ENCODE results near the gene BYSL.
A peak's percentile ranks its signal among the peaks of the same experiment; 100 is the strongest.

BYSL gene

GRCh38 chr6:41920921-41921711, at the start of gene BYSL, which contains the start of gene MED20:
TSS of gene BYSL (plus strand) at chr6:41921499. CDS start at chr6:41921563, 64 bp downstream.
TSS of gene MED20 (minus strand) at chr6:41921139. CDS start at chr6:41921018, 121 bp downstream.
- DNase-seq (peak; percentile 92), ATAC-seq (replicated peaks) (peak; percentile 93 to 95)
- Mint-ChIP-seq H3K36me3 (peaks cover 26 to 40% of the 10 kb centered on the region in 2 donors), H3K4me1 (peaks cover 32 to 49% of the 10 kb centered on the region in 2 donors), H3K27me3 (no peaks in the 10 kb centered on the region), H3K9me3 (no peaks in the 10 kb centered on the region), H3K4me3 (peak within 1 kb of the TSS; percentile 96 to 98), H3K27ac (peak within 1 kb of the TSS; percentile 99)

- Mint-ChIP-seq H3K4me3 (peak overlapping the region in 1 of 2 donors; percentile 11), H3K27me3 (no peaks in the 10 kb centered on the region), H3K9me3 (no peaks in the 10 kb centered on the region), H3K27ac (no peak overlapping the region), H3K36me3 (peaks cover 0 to 9% of the 10 kb centered on the region in 2 donors), H3K4me1 (peaks cover 8 to 29% of the 10 kb centered on the region in 2 donors)
- ATAC-seq (replicated peaks) (peak in 1 of 2 donors; percentile 33), DNase-seq (no peak)
These were observed 49.6 kb upstream of the BYSL start for GRCh38 chr6:41871691-41872090.

- peaks cover 8 to 29% of the 10 kb centered on the region in 2 donors for H3K4me1 Mint-ChIP-seq
- H3K27ac Mint-ChIP-seq = no peak overlapping the region
- ATAC-seq (replicated peaks) = no peak
- H3K4me3 Mint-ChIP-seq = no peak overlapping the region
- no peak for DNase-seq
- H3K36me3 Mint-ChIP-seq = peaks cover 0 to 7% of the 10 kb centered on the region in 2 donors
- H3K9me3 Mint-ChIP-seq = no peaks in the 10 kb centered on the region
- H3K27me3 Mint-ChIP-seq = no peaks in the 10 kb centered on the region
These were observed 49.2 kb upstream of the BYSL start for GRCh38 chr6:41872147-41872546.

GRCh38 chr6:41874741-41875140, 46.6 kb upstream of the BYSL start:
- H3K27ac Mint-ChIP-seq = no peak overlapping the region
- no peaks in the 10 kb centered on the region for H3K27me3 Mint-ChIP-seq
- H3K36me3 Mint-ChIP-seq = no peaks in the 10 kb centered on the region
- H3K9me3 Mint-ChIP-seq = no peaks in the 10 kb centered on the region
- peaks cover 6 to 22% of the 10 kb centered on the region in 2 donors for H3K4me1 Mint-ChIP-seq
- DNase-seq (no peak), ATAC-seq (replicated peaks) (no peak)
- H3K4me3 Mint-ChIP-seq = no peak overlapping the region

- DNase-seq (no peak), ATAC-seq (replicated peaks) (no peak)
- Mint-ChIP-seq H3K4me3 (no peak overlapping the region), H3K9me3 (no peaks in the 10 kb centered on the region), H3K4me1 (peaks cover 6 to 12% of the 10 kb centered on the region in 2 donors), H3K27ac (no peak overlapping the region), H3K36me3 (no peaks in the 10 kb centered on the region), H3K27me3 (no peaks in the 10 kb centered on the region)
These were observed 44.1 kb upstream of the BYSL start for GRCh38 chr6:41877051-41877680.

- DNase-seq (no peak), ATAC-seq (replicated peaks) (no peak)
- Mint-ChIP-seq H3K36me3 (no peaks in the 10 kb centered on the region), H3K9me3 (no peaks in the 10 kb centered on the region), H3K27ac (no peak overlapping the region), H3K4me3 (no peak overlapping the region), H3K27me3 (no peaks in the 10 kb centered on the region), H3K4me1 (peaks cover 4 to 6% of the 10 kb centered on the region in 2 donors)
These were observed 43.1 kb upstream of the BYSL start for GRCh38 chr6:41878246-41878645.

GRCh38 chr6:41878961-41879405, 42.3 kb upstream of the BYSL start:
- Mint-ChIP-seq H3K36me3 (no peaks in the 10 kb centered on the region), H3K27ac (no peak overlapping the region)

GRCh38 chr6:41881506-41881905, 39.8 kb upstream of the BYSL start:
- H3K4me3 Mint-ChIP-seq = no peak overlapping the region

More at GRCh38 chr6:41878961-41879405, 42.3 kb upstream of the BYSL start:
- H3K4me1 Mint-ChIP-seq = peaks cover 4 to 6% of the 10 kb centered on the region in 2 donors
- no peak for ATAC-seq (replicated peaks)
- no peaks in the 10 kb centered on the region for H3K27me3 Mint-ChIP-seq
- DNase-seq = no peak
- no peaks in the 10 kb centered on the region for H3K9me3 Mint-ChIP-seq
- no peak overlapping the region for H3K4me3 Mint-ChIP-seq

GRCh38 chr6:41884957-41885356, 36.3 kb upstream of the BYSL start:
- ATAC-seq (replicated peaks) = no peak
- Mint-ChIP-seq H3K27me3 (no peaks in the 10 kb centered on the region), H3K9me3 (no peaks in the 10 kb centered on the region)

More at GRCh38 chr6:41881506-41881905, 39.8 kb upstream of the BYSL start:
- Mint-ChIP-seq H3K9me3 (no peaks in the 10 kb centered on the region), H3K27ac (no peak overlapping the region), H3K36me3 (no peaks in the 10 kb centered on the region), H3K27me3 (no peaks in the 10 kb centered on the region), H3K4me1 (peaks cover 0 to 1% of the 10 kb centered on the region in 2 donors)
- DNase-seq = no peak
- no peak for ATAC-seq (replicated peaks)

GRCh38 chr6:41885930-41886329, 35.4 kb upstream of the BYSL start:
- Mint-ChIP-seq H3K4me3 (no peak overlapping the region), H3K4me1 (no peaks in the 10 kb centered on the region), H3K9me3 (no peaks in the 10 kb centered on the region), H3K36me3 (no peaks in the 10 kb centered on the region), H3K27ac (no peak overlapping the region), H3K27me3 (no peaks in the 10 kb centered on the region)
- no peak for DNase-seq
- ATAC-seq (replicated peaks) = no peak

More at GRCh38 chr6:41884957-41885356, 36.3 kb upstream of the BYSL start:
- no peaks in the 10 kb centered on the region for H3K36me3 Mint-ChIP-seq
- peaks cover 0 to 1% of the 10 kb centered on the region in 2 donors for H3K4me1 Mint-ChIP-seq
- H3K27ac Mint-ChIP-seq = no peak overlapping the region
- no peak overlapping the region for H3K4me3 Mint-ChIP-seq
- no peak for DNase-seq

GRCh38 chr6:41887331-41887751, 34.0 kb upstream of the BYSL start:
- DNase-seq (no peak), ATAC-seq (replicated peaks) (no peak)
- H3K4me1 Mint-ChIP-seq = no peaks in the 10 kb centered on the region
- no peaks in the 10 kb centered on the region for H3K36me3 Mint-ChIP-seq
- no peak overlapping the region for H3K27ac Mint-ChIP-seq
- H3K4me3 Mint-ChIP-seq = no peak overlapping the region
- H3K9me3 Mint-ChIP-seq = no peaks in the 10 kb centered on the region
- H3K27me3 Mint-ChIP-seq = no peaks in the 10 kb centered on the region

- H3K27me3 Mint-ChIP-seq = no peaks in the 10 kb centered on the region
- no peaks in the 10 kb centered on the region for H3K36me3 Mint-ChIP-seq
- H3K4me1 Mint-ChIP-seq = peaks cover 5 to 12% of the 10 kb centered on the region in 2 donors
- H3K27ac Mint-ChIP-seq = no peak overlapping the region
- DNase-seq (no peak), ATAC-seq (replicated peaks) (no peak)
- H3K4me3 Mint-ChIP-seq = no peak overlapping the region
- H3K9me3 Mint-ChIP-seq = no peaks in the 10 kb centered on the region
These were observed 28.3 kb upstream of the BYSL start for GRCh38 chr6:41892921-41893564.

- H3K9me3 Mint-ChIP-seq = no peaks in the 10 kb centered on the region
- H3K27ac Mint-ChIP-seq = peak overlapping the region; percentile 96
- no peaks in the 10 kb centered on the region for H3K27me3 Mint-ChIP-seq
- DNase-seq = no peak
- no peaks in the 10 kb centered on the region for H3K36me3 Mint-ChIP-seq
- peak; percentile 31 to 33 for ATAC-seq (replicated peaks)
- H3K4me3 Mint-ChIP-seq = no peak overlapping the region
- H3K4me1 Mint-ChIP-seq = peaks cover 5 to 12% of the 10 kb centered on the region in 2 donors
These were observed 26.7 kb upstream of the BYSL start for GRCh38 chr6:41894366-41895299.

All from stimulated activated naive B cell treated with anti-CD40 and anti-IgM and Interleukin-4, amounts not matched to agents 10 μg/mL and 1 μg/mL and 100 μg/mL, for 72 hours (primary cell).